ENCODE measurements around the gene NKD1.

The NKD1 gene

DNA sequence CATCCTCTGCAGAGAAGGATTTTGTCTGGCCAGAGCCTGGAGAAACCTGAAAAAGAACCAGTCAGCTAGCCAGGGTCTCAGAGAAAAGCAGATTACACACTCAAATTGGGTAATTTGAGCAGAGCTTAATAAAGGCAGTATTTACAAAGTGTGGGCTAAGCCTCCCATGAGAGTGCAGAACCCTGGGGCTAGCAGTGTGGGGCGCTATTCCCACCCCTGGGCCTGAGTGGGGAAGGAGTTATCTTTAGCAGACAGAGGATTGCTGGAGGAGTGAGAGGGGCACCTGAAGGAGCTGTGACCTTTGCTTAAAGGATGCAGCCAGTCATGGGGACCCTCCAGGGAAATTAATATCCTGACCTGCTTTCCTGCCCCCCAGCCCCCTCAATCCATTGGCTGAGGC lies 86.8 kb downstream of the NKD1 start:
- no peaks in the 10 kb centered on the region for H3K27me3 ChIP-seq (ENCODE audit: control insufficient read depth, insufficient read depth, low read length)
- H3K9me3 ChIP-seq (ENCODE audit: control insufficient read depth, low read depth, low read length) = no peaks in the 10 kb centered on the region
- H3K4me1 ChIP-seq (ENCODE audit: control insufficient read depth, low read depth, low read length) = no peaks in the 10 kb centered on the region
- H3K36me3 ChIP-seq (ENCODE audit: control insufficient read depth, low read depth, low read length) = no peaks in the 10 kb centered on the region
- no peak overlapping the region for H3K9ac ChIP-seq (ENCODE audit: low read length)
- no peak overlapping the region for H3K4me3 ChIP-seq (ENCODE audit: low read length)
- no peak overlapping the region for H3K27ac ChIP-seq (ENCODE audit: low read length)

DNA sequence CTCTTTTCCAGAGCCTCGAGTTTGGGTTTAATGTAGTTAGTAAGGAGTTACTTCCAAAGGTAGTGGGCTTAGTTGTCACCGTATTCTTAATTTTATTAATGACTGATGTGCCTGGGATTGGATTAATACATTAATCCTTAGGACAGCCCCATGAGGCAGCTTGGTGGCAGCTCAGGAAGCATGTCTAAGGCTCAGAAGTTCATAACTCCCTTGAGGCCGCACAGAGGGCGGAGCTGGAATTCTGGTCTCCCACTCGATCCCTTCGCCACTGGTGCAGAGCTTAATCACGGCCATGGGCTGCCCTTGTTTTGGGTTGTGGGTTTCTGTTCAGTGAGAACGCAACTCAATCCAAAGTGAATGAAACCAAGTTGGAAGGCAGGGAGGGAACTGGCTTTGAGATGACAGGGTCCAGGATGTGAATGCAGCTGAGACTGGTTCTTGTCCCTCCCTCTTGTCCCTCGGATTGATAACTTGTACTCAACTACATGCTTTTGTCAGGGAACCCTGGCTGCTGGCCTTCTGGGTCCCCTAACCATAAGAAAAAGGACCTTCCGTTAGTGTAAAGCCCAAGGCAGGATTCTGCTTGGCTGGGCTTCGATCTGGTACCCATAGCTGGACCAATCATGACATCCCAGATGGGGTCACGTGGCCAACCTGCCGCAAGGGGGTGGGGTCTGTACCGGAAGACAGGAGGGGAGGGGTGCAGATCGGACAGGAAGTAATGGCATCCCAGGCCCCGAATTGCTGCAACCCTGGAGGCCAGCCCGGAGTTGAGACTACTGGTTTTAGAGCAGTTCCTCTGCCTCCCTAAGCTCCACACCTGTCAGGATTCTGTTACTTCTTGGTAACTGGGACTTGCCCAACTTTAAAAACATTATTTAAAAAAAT lies 87.6 kb downstream of the NKD1 start:
- H3K27ac ChIP-seq (ENCODE audit: low read length) = no peak overlapping the region
- H3K4me1 ChIP-seq (ENCODE audit: control insufficient read depth, low read depth, low read length) = no peaks in the 10 kb centered on the region
- no peaks in the 10 kb centered on the region for H3K36me3 ChIP-seq (ENCODE audit: control insufficient read depth, low read depth, low read length)
- no peak overlapping the region for H3K9ac ChIP-seq (ENCODE audit: low read length)
- no peaks in the 10 kb centered on the region for H3K27me3 ChIP-seq (ENCODE audit: control insufficient read depth, insufficient read depth, low read length)
- no peaks in the 10 kb centered on the region for H3K9me3 ChIP-seq (ENCODE audit: control insufficient read depth, low read depth, low read length)
- H3K4me3 ChIP-seq (ENCODE audit: low read length) = no peak overlapping the region

DNA sequence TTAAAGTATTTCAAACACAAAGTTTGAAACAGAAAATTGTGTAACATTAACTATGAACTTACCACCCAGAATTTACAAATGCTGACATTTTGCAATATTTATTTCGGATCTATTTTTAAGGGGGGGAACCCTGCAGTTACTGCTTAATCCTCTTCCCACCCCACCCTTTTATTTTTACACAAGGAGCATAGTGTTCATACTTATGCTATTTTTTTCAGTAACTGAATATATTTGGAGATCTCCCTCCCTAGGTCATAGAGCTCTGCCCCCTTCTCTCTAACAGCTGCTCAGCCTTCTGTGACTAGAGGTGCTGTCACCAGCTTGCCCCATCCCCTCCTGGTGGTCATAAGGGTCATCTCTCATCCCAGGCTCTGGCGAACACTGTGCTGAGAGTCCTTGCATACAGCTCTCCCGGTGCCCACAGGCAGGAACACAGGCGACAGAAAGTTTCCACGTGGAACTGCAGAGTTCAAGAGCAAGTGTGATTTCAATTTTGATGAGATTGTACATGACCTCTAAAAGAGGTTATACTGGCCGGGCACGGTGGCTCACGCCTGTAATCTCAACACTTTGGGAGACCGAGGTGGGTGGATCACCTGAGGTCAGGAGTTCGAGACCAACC lies 88.7 kb downstream of the NKD1 start:
- H3K4me1 ChIP-seq (ENCODE audit: control insufficient read depth, low read depth, low read length) = no peaks in the 10 kb centered on the region
- H3K27ac ChIP-seq (ENCODE audit: low read length) = no peak overlapping the region
- no peak overlapping the region for H3K4me3 ChIP-seq (ENCODE audit: low read length)
- H3K9ac ChIP-seq (ENCODE audit: low read length) = no peak overlapping the region
- no peaks in the 10 kb centered on the region for H3K27me3 ChIP-seq (ENCODE audit: control insufficient read depth, insufficient read depth, low read length)
- H3K36me3 ChIP-seq (ENCODE audit: control insufficient read depth, low read depth, low read length) = no peaks in the 10 kb centered on the region
- no peaks in the 10 kb centered on the region for H3K9me3 ChIP-seq (ENCODE audit: control insufficient read depth, low read depth, low read length)

DNA sequence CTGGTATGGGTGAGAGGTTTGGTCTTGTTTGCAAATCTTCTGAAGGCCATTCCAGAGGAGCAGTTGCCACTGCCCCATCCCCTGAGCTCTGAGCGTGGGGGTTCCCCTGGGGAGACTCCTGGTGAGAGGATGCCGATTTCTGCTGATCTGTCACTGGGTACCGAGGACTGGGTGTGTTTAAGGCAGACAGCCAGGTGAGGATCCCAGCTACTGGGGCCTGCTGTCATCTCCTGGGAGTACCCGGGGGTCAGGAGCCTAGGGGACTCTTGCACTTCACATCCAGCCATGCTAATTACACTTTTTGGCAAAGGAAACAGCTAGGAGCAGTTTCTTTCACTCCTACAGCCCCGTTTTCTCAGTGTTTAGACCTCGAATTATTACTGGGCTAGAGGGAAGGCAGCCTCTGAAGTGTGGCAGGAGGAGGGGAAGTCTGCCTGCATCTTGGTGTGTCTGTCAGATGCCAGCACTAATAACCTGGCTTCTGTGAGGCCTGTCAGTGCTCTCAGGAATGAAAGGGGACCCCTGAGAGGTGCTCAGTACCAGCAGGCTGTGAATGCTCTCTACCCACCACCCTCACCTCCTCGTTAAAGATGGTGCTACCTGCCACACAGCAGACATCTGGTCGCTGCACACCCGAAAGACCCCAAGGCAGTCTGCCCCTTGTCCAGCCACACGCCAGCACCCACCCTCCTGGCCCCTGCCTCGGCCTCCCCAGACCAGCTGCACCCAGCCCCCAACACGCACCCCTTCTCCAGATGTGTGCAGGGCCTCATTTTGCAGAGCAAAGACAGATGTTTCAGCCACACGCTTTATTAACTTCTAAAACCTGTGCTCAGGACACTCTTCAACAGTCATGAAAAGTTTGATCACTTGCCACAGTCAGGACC lies 89.8 kb downstream of the NKD1 start:
- no peaks in the 10 kb centered on the region for H3K4me1 ChIP-seq (ENCODE audit: control insufficient read depth, low read depth, low read length)
- no peak overlapping the region for H3K4me3 ChIP-seq (ENCODE audit: low read length)
- no peak overlapping the region for H3K27ac ChIP-seq (ENCODE audit: low read length)
- H3K9me3 ChIP-seq (ENCODE audit: control insufficient read depth, low read depth, low read length) = no peaks in the 10 kb centered on the region
- H3K9ac ChIP-seq (ENCODE audit: low read length) = no peak overlapping the region
- H3K36me3 ChIP-seq (ENCODE audit: control insufficient read depth, low read depth, low read length) = no peaks in the 10 kb centered on the region
- H3K27me3 ChIP-seq (ENCODE audit: control insufficient read depth, insufficient read depth, low read length) = no peaks in the 10 kb centered on the region

DNA sequence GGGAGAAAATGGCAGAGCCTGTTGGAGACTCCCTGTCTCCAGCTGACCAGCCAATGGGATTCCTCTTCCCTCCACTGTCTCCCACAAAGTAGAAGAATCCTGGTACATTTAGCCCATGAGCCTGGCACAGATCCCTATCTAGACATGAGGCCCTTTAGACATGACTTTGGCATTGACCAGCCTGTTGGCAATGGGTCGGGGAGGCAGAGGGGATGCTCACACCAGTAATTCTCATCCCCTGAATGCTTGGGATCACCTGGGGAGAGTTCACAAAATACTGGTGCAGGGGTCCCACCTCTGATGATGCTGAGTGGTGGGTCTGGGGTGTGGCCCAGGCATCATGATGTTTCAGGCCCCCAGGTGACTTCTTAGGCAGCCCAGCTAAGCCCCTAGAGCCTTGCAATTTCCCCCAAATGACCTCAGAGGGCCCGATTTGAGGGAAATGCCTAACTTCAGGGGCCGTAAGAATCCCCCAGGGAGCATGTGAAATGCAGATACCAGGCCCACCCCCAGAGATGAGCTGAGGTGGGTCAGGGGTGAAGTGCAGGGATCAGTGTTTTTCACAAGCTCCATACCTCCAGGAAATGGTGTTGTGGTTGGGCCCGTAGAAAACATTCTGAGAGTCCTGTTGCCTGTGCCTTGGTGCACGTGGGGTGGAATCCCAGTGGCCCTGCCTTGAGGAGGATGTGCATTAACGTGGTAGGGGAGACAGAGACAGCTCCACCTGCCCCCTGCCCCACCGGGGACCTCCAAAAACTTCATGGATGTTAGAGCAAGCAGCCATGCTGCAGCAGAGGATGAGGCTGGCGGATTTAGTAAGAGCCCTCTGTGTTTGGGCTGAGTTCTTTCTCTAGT lies 90.8 kb downstream of the NKD1 start:
- no peak overlapping the region for H3K27ac ChIP-seq (ENCODE audit: low read length)
- H3K27me3 ChIP-seq (ENCODE audit: control insufficient read depth, insufficient read depth, low read length) = no peaks in the 10 kb centered on the region
- no peaks in the 10 kb centered on the region for H3K4me1 ChIP-seq (ENCODE audit: control insufficient read depth, low read depth, low read length)
- H3K9me3 ChIP-seq (ENCODE audit: control insufficient read depth, low read depth, low read length) = no peaks in the 10 kb centered on the region
- H3K4me3 ChIP-seq (ENCODE audit: low read length) = no peak overlapping the region
- H3K9ac ChIP-seq (ENCODE audit: low read length) = no peak overlapping the region
- no peaks in the 10 kb centered on the region for H3K36me3 ChIP-seq (ENCODE audit: control insufficient read depth, low read depth, low read length)

- Histone ChIP-seq H3K36me3 (ENCODE audit: control insufficient read depth, low read depth, low read length) (no peaks in the 10 kb centered on the region), H3K9ac (ENCODE audit: low read length) (no peak overlapping the region), H3K27ac (ENCODE audit: low read length) (no peak overlapping the region), H3K9me3 (ENCODE audit: control insufficient read depth, low read depth, low read length) (no peaks in the 10 kb centered on the region), H3K27me3 (ENCODE audit: control insufficient read depth, insufficient read depth, low read length) (no peaks in the 10 kb centered on the region), H3K4me3 (ENCODE audit: low read length) (no peak overlapping the region), H3K4me1 (ENCODE audit: control insufficient read depth, low read depth, low read length) (no peaks in the 10 kb centered on the region)
Measured at GRCh38 chr16:50640391-50640790, 92.2 kb downstream of the NKD1 start.

GRCh38 chr16:50640919-50641817 lies 93.0 kb downstream of the NKD1 start:
- no peak overlapping the region for H3K27ac ChIP-seq (ENCODE audit: low read length)
- no peak overlapping the region for H3K9ac ChIP-seq (ENCODE audit: low read length)
- H3K4me3 ChIP-seq (ENCODE audit: low read length) = no peak overlapping the region
- no peaks in the 10 kb centered on the region for H3K36me3 ChIP-seq (ENCODE audit: control insufficient read depth, low read depth, low read length)
- H3K4me1 ChIP-seq (ENCODE audit: control insufficient read depth, low read depth, low read length) = no peaks in the 10 kb centered on the region
- no peaks in the 10 kb centered on the region for H3K27me3 ChIP-seq (ENCODE audit: control insufficient read depth, insufficient read depth, low read length)
- no peaks in the 10 kb centered on the region for H3K9me3 ChIP-seq (ENCODE audit: control insufficient read depth, low read depth, low read length)

DNA sequence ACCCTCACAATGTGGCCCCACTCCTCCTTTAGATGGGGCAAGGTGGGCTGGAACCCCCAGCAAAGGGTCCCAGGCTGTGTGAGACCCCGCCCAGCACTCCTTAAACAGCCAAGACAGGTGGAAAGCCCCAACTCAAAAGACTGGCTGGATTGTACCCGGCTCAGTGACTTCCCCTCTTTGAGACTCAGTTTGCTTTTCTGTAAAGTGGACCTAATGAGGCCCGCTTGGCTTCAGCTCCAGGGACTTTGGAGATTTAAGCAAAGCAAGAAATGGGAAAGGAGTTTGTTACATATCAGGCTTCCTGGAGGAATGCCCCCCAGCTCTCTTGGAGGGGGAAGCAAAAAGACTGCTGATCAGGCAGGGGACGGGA lies 93.6 kb downstream of the NKD1 start:
- H3K9me3 ChIP-seq (ENCODE audit: control insufficient read depth, low read depth, low read length) = no peaks in the 10 kb centered on the region
- no peaks in the 10 kb centered on the region for H3K4me1 ChIP-seq (ENCODE audit: control insufficient read depth, low read depth, low read length)
- H3K27me3 ChIP-seq (ENCODE audit: control insufficient read depth, insufficient read depth, low read length) = no peaks in the 10 kb centered on the region
- no peak overlapping the region for H3K4me3 ChIP-seq (ENCODE audit: low read length)
- H3K9ac ChIP-seq (ENCODE audit: low read length) = no peak overlapping the region
- no peaks in the 10 kb centered on the region for H3K36me3 ChIP-seq (ENCODE audit: control insufficient read depth, low read depth, low read length)
- no peak overlapping the region for H3K27ac ChIP-seq (ENCODE audit: low read length)

GRCh38 chr16:50642349-50642748 lies 94.2 kb downstream of the NKD1 start:
- no peaks in the 10 kb centered on the region for H3K4me1 ChIP-seq (ENCODE audit: control insufficient read depth, low read depth, low read length)
- no peak overlapping the region for H3K9ac ChIP-seq (ENCODE audit: low read length)
- no peaks in the 10 kb centered on the region for H3K36me3 ChIP-seq (ENCODE audit: control insufficient read depth, low read depth, low read length)
- H3K9me3 ChIP-seq (ENCODE audit: control insufficient read depth, low read depth, low read length) = no peaks in the 10 kb centered on the region
- no peaks in the 10 kb centered on the region for H3K27me3 ChIP-seq (ENCODE audit: control insufficient read depth, insufficient read depth, low read length)
- H3K4me3 ChIP-seq (ENCODE audit: low read length) = no peak overlapping the region
- H3K27ac ChIP-seq (ENCODE audit: low read length) = no peak overlapping the region

GRCh38 chr16:50643192-50643591 lies 95.0 kb downstream of the NKD1 start:
- H3K4me1 ChIP-seq (ENCODE audit: control insufficient read depth, low read depth, low read length) = no peaks in the 10 kb centered on the region
- no peak overlapping the region for H3K4me3 ChIP-seq (ENCODE audit: low read length)
- no peak overlapping the region for H3K27ac ChIP-seq (ENCODE audit: low read length)
- H3K9me3 ChIP-seq (ENCODE audit: control insufficient read depth, low read depth, low read length) = no peaks in the 10 kb centered on the region
- no peak overlapping the region for H3K9ac ChIP-seq (ENCODE audit: low read length)
- no peaks in the 10 kb centered on the region for H3K27me3 ChIP-seq (ENCODE audit: control insufficient read depth, insufficient read depth, low read length)
- H3K36me3 ChIP-seq (ENCODE audit: control insufficient read depth, low read depth, low read length) = no peaks in the 10 kb centered on the region
